ENCODE results near the gene IGFBP6. TPM values are rescaled to one million over a fixed set of nuclear protein-coding genes. Genes with fewer than 3 reads are reported as not detected.

The IGFBP6 gene
- total and polyA plus RNA-seq, 12 donors, result 12.9 to 559 (median 212) TPM

GRCh38 chr12:53067074-53067992 lies 30.1 kb upstream of the IGFBP6 start:
- WGBS, 4 donors, result 71 to 80% (median 74%) methylated on average over 7 of the region's 7 CpGs
- peaks cover 0 to 31% of the 10 kb centered on the region in 2 donors for H3K36me3 ChIP-seq (replicated peaks in 1 of 2)
- intact Hi-C loops (cut with DNase I), result loop anchor here (2.0 to 10.0 kb wide), 3 partner anchors 31 to 130 kb away; no protein-coding TSS in a partner anchor

GRCh38 chr12:53067993-53068770 lies 29.3 kb upstream of the IGFBP6 start:
- peaks cover 23 to 60% of the 10 kb centered on the region in 2 donors for H3K4me1 ChIP-seq (replicated peaks in 1 of 2)
- TF ChIP-seq CTCF (IDR thresholded peaks at IDR 0.05) (no peak), POLR2A (IDR thresholded peaks at IDR 0.05) (no peak)
- H3K9me3 ChIP-seq (replicated peaks in 1 of 3), result no peaks in the 10 kb centered on the region
- H3K36me3 ChIP-seq (replicated peaks in 1 of 2), result peaks cover 0 to 22% of the 10 kb centered on the region in 2 donors
- H3K4me3 ChIP-seq, result no peak overlapping the region
- intact Hi-C loops (cut with DNase I), result loop anchor here (2.0 to 10.0 kb wide), 3 partner anchors 31 to 129 kb away; no protein-coding TSS in a partner anchor
- 84 to 97% (median 88%) methylated on average over 6 to 13 of the region's 13 CpGs for WGBS, 4 donors
- no peaks in the 10 kb centered on the region for H3K27me3 ChIP-seq
- DNase-seq, result peak in 3 of 7 donors; percentile 14 to 51 (median 23)
- H3K27ac ChIP-seq, result peak overlapping the region in 2 of 5 donors; percentile 41 to 83

More at GRCh38 chr12:53067074-53067992, 30.1 kb upstream of the IGFBP6 start:
- peak overlapping the region in 1 of 5 donors; percentile 88 for H3K27ac ChIP-seq
- peak in 3 of 7 donors; percentile 22 to 48 (median 35) for DNase-seq
- H3K4me3 ChIP-seq, result no peak overlapping the region
- TF ChIP-seq POLR2A (IDR thresholded peaks at IDR 0.05), result no peak
- no peak for TF ChIP-seq CTCF (IDR thresholded peaks at IDR 0.05)
- H3K4me1 ChIP-seq (replicated peaks in 1 of 2), result peaks cover 24 to 59% of the 10 kb centered on the region in 2 donors
- H3K27me3 ChIP-seq, result no peaks in the 10 kb centered on the region
- no peaks in the 10 kb centered on the region for H3K9me3 ChIP-seq (replicated peaks in 1 of 3)

GRCh38 chr12:53068811-53069585 lies 28.5 kb upstream of the IGFBP6 start:
- no peaks in the 10 kb centered on the region for H3K27me3 ChIP-seq
- intact Hi-C loops (cut with DNase I), result loop anchor here (5.0 to 10.0 kb wide), 2 partner anchors 126 to 128 kb away; no protein-coding TSS in a partner anchor
- no peaks in the 10 kb centered on the region for H3K9me3 ChIP-seq (replicated peaks in 1 of 3)
- H3K36me3 ChIP-seq (replicated peaks in 1 of 2), result peaks cover 0 to 14% of the 10 kb centered on the region in 2 donors
- peaks cover 25 to 59% of the 10 kb centered on the region in 2 donors for H3K4me1 ChIP-seq (replicated peaks in 1 of 2)
- DNase-seq, result peak in 3 of 7 donors; percentile 17 to 51 (median 35)
- WGBS, 4 donors, result 72 to 76% (median 74%) methylated on average over 14 to 15 of the region's 15 CpGs
- no peak overlapping the region for H3K4me3 ChIP-seq
- H3K27ac ChIP-seq, result peak overlapping the region in 2 of 5 donors; percentile 41 to 83
- no peak for TF ChIP-seq CTCF (IDR thresholded peaks at IDR 0.05)
- no peak for TF ChIP-seq POLR2A (IDR thresholded peaks at IDR 0.05)

All from adrenal gland (tissue), 12 donors.